ENCODE results near the gene EPB41. TPM values are rescaled to one million over a fixed set of nuclear protein-coding genes. Genes with fewer than 3 reads are reported as not detected.

EPB41 gene
- total RNA-seq, 1 experiment from 2014 or later = 41.7 TPM

- H3K27me3 ChIP-seq (ENCODE audit: insufficient read depth, low read length) = no peaks in the 10 kb centered on the region
- no peak for TF ChIP-seq SRF (IDR thresholded peaks at IDR 0.05; ENCODE audit: low read depth)
- TF ChIP-seq JUND (IDR thresholded peaks at IDR 0.05) = no peak
- TF ChIP-seq EZH2phosphoT487 (IDR thresholded peaks at IDR 0.05; ENCODE audit: borderline replicate concordance) = no peak
- no peak for TF ChIP-seq MAX (IDR thresholded peaks at IDR 0.05)
- TF ChIP-seq RAD21 (IDR thresholded peaks at IDR 0.05; ENCODE audit: low read depth) = no peak
- no peak for TF ChIP-seq ZNF274 (IDR thresholded peaks at IDR 0.05; ENCODE audit: low read depth, low read length)
- no peak for TF ChIP-seq CTCF (IDR thresholded peaks at IDR 0.05 in 2 of 3, conservative IDR thresholded peaks at IDR 0.05 in 1 of 3; ENCODE audit: borderline replicate concordance in 1 of 3, insufficient read depth in 1 of 3, low read depth in 2 of 3, low read length in 2 of 3)
- TF ChIP-seq ATF3 (IDR thresholded peaks at IDR 0.05) = no peak
- no peak for TF ChIP-seq SIN3A (IDR thresholded peaks at IDR 0.05; ENCODE audit: low read depth)
- no peak for TF ChIP-seq SP1 (IDR thresholded peaks at IDR 0.05; ENCODE audit: low read depth)
- TF ChIP-seq FOSL1 (IDR thresholded peaks at IDR 0.05; ENCODE audit: low read depth) = no peak
- no peak for TF ChIP-seq EGR1 (IDR thresholded peaks at IDR 0.05; ENCODE audit: low read depth)
- no peak for TF ChIP-seq POLR2A (IDR thresholded peaks at IDR 0.05; ENCODE audit: borderline replicate concordance, extremely low read depth, insufficient read depth, insufficient read length)
- TF ChIP-seq REST (IDR thresholded peaks at IDR 0.05; ENCODE audit: low read depth) = no peak
- no peak for TF ChIP-seq ZBTB33 (IDR thresholded peaks at IDR 0.05; ENCODE audit: extremely low read depth, insufficient replicate concordance, low read length)
- no peak for TF ChIP-seq ELF1 (IDR thresholded peaks at IDR 0.05; ENCODE audit: borderline replicate concordance, low read depth)
- no peak for TF ChIP-seq CEBPB (IDR thresholded peaks at IDR 0.05; ENCODE audit: low read depth)
- peak within 1 kb of the TSS; percentile 97 for H3K9ac ChIP-seq (ENCODE audit: low read length)
- no peak within 1 kb of the TSS for H2AFZ ChIP-seq (ENCODE audit: low read depth, low read length, poor library complexity, severe bottlenecking)
- ATAC-seq = peak; percentile 45
- ChIA-PET POLR2A (interaction anchor here (1.0 kb wide), 1 partner anchor 58 kb away, joined by 3 read pairs; the partner anchor contains the start of gene SRSF4), CTCF (interaction anchor here (0.8 to 1.5 kb wide), 8 partner anchors 11 to 90 kb away, joined by 3 to 6 read pairs (median 3); partner anchors contain the start of gene SRSF4), RAD21 (ENCODE audit: low non-redundant PET in 1 of 2, low total read pairs in 2 of 2, uncharacterized antibody in 2 of 2, unreplicated experiment in 2 of 2) (interaction anchor here in 1 of 2 experiments (0.6 kb wide), 1 partner anchor 1696 kb away, joined by 3 read pairs; no protein-coding TSS in a partner anchor)
- peaks cover 27% of the 10 kb centered on the region for H3K79me2 ChIP-seq (ENCODE audit: insufficient read depth, low read length)
- H3K4me2 ChIP-seq (ENCODE audit: low read length) = peak within 1 kb of the TSS; percentile 99
- H3K27ac ChIP-seq (ENCODE audit: low read depth, low read length) = peak within 1 kb of the TSS; percentile 93
- no peaks in the 10 kb centered on the region for H4K20me1 ChIP-seq (ENCODE audit: insufficient read depth)
- H3K36me3 ChIP-seq (ENCODE audit: control insufficient read depth in 1 of 2, insufficient read depth in 2 of 2, low read length in 2 of 2) = no peaks in the 10 kb centered on the region
- peak within 1 kb of the TSS; percentile 79 to 96 for H3K4me3 ChIP-seq (replicated peaks in 1 of 2; ENCODE audit: low read depth in 1 of 2, low read length in 2 of 2)
- peaks cover 2 to 11% of the 10 kb centered on the region in 2 experiments; a peak in 2 of 4 replicates for H3K4me1 ChIP-seq (ENCODE audit: control insufficient read depth in 1 of 2, insufficient read depth in 2 of 2, low read length in 2 of 2)
- no TSS peak for BruUV-seq (replicated peaks)
- no peaks in the 10 kb centered on the region for H3K9me2 ChIP-seq (ENCODE audit: insufficient read depth)
- intact Hi-C loops (cut with micrococcal nuclease) = no loop called here
- DNase-seq (ENCODE audit: low read depth, low spot score) = no peak
- H3K9me3 ChIP-seq (ENCODE audit: control insufficient read depth in 1 of 2, insufficient read depth in 1 of 2, low read depth in 1 of 2, low read length in 2 of 2) = no peaks in the 10 kb centered on the region
Measured at GRCh38 chr1:29123887-29124365, 209.6 kb downstream of the EPB41 start, which contains the start of gene TMEM200B. TMEM200B (minus strand) TSS chr1:29123903; CDS start chr1:29121828, 2,075 bp downstream.
